NCI-H2107 treated with DMSO at 0.1 percent for 48 hours (cell line): ENCODE data around the gene CAPRIN1.

ENCODE experiments used
- DNase-seq: peaks from one replicate; lab custom pipeline; 2025; ENCODE audit not compliant: unreplicated experiment; lab: John Stamatoyannopoulos, UW

The CAPRIN1 gene

GRCh38 chr11:34051349-34052035, at the start of gene CAPRIN1:
CAPRIN1 (plus strand) TSS chr11:34051731; CDS start chr11:34052421, 690 bp downstream.
- peak; percentile 94 for DNase-seq

- DNase-seq: no peak
Measured at GRCh38 chr11:34002420-34002819, 49.1 kb upstream of the CAPRIN1 start.

GRCh38 chr11:34004236-34004635, 47.3 kb upstream of the CAPRIN1 start:
- DNase-seq: no peak

GRCh38 chr11:34006876-34007275, 44.7 kb upstream of the CAPRIN1 start:
- no peak for DNase-seq

GRCh38 chr11:34012734-34013133, 38.8 kb upstream of the CAPRIN1 start:
- DNase-seq: no peak

- no peak for DNase-seq
Measured at GRCh38 chr11:34013898-34014571, 37.5 kb upstream of the CAPRIN1 start.

GRCh38 chr11:34021977-34022735, 29.4 kb upstream of the CAPRIN1 start:
- no peak for DNase-seq

GRCh38 chr11:34026432-34026831, 25.1 kb upstream of the CAPRIN1 start:
- DNase-seq: no peak

- no peak for DNase-seq
Measured at GRCh38 chr11:34027516-34028408, 23.8 kb upstream of the CAPRIN1 start.

- DNase-seq: no peak
Measured at GRCh38 chr11:34028425-34028824, 23.1 kb upstream of the CAPRIN1 start.

GRCh38 chr11:34029176-34029575, 22.4 kb upstream of the CAPRIN1 start:
- DNase-seq: no peak

GRCh38 chr11:34030382-34030781, 21.1 kb upstream of the CAPRIN1 start:
- no peak for DNase-seq

GRCh38 chr11:34033399-34033798, 18.1 kb upstream of the CAPRIN1 start:
- DNase-seq: no peak

- no peak for DNase-seq
Measured at GRCh38 chr11:34034053-34034452, 17.5 kb upstream of the CAPRIN1 start.

- no peak for DNase-seq
Measured at GRCh38 chr11:34036456-34036855, 15.1 kb upstream of the CAPRIN1 start.

GRCh38 chr11:34037016-34037415, 14.5 kb upstream of the CAPRIN1 start:
- DNase-seq: no peak

- no peak for DNase-seq
Measured at GRCh38 chr11:34040571-34040970, 11.0 kb upstream of the CAPRIN1 start.

GRCh38 chr11:34044664-34045485, 6.7 kb upstream of the CAPRIN1 start:
- DNase-seq: no peak

GRCh38 chr11:34049028-34049427, 2.5 kb upstream of the CAPRIN1 start:
- DNase-seq: no peak
